Naive B cell (primary cell): ENCODE data around the gene DMXL2. TPM values are rescaled to one million over a fixed set of nuclear protein-coding genes. Genes with fewer than 3 reads are reported as not detected.
"Not testable (repeated sequence)": the region's sequence is repeated elsewhere in the genome, so short reads cannot be mapped to it uniquely, and the experiment has no call there.

ENCODE experiments used
- ATAC-seq, 2 donors: fragments of 150-1000 bp; cut with Tn5 transposase; 2 replicates each; pipeline ENCODE4 v1.10.0; 2021; ENCODE audit warnings: low read depth in 2 of 2, mild to moderate bottlenecking in 2 of 2, moderate library complexity in 2 of 2
- DNase-seq: peaks from one replicate; pipeline ENCODE4 v3.0.0; 2022
- H3K27ac Mint-ChIP-seq, 6 donors: one replicate each; pipeline ENCODE4 v1.8.0; 2020 to 2022; ENCODE audit warnings: mild to moderate bottlenecking in 6 of 6, mixed read lengths in 6 of 6, moderate library complexity in 5 of 6, inconsistent platforms in 2 of 6
- H3K27me3 Mint-ChIP-seq, 3 donors: one replicate each; pipeline ENCODE4 v1.8.0; 2021 to 2022; ENCODE audit warnings: mixed read lengths in 3 of 3, mild to moderate bottlenecking in 1 of 3
- H3K36me3 Mint-ChIP-seq, 2 donors: one replicate each; pipeline ENCODE4 v1.8.0; 2020 to 2022; ENCODE audit warnings: mixed read lengths in 2 of 2, inconsistent platforms in 1 of 2, mild to moderate bottlenecking in 1 of 2
- H3K4me1 Mint-ChIP-seq, 3 donors: one replicate each; pipeline ENCODE4 v1.8.0; 2020 to 2022; ENCODE audit warnings: mixed read lengths in 3 of 3, inconsistent platforms in 1 of 3, mild to moderate bottlenecking in 1 of 3, moderate library complexity in 1 of 3
- H3K4me3 Mint-ChIP-seq, 8 donors: one replicate each; pipeline ENCODE4 v1.8.0; 2020 to 2022; ENCODE audit warnings: mild to moderate bottlenecking in 8 of 8, mixed read lengths in 8 of 8, moderate library complexity in 8 of 8, inconsistent platforms in 2 of 8
- H3K9me3 Mint-ChIP-seq, 7 donors: one replicate each; pipeline ENCODE4 v1.8.0; 2020 to 2022; ENCODE audit warnings: mixed read lengths in 7 of 7, mild to moderate bottlenecking in 5 of 7, inconsistent platforms in 2 of 7, moderate library complexity in 1 of 7
- polyA plus RNA-seq, 6 donors: library from polyadenylated mRNA; unstranded; fragments of 300-500 nt; fragmentation: Illumina TruSeq; gene quantifications; one replicate each; pipeline ENCODE4 v1.2.3, GENCODE V29; 2021; ENCODE audit warnings: low read depth in 6 of 6

DMXL2 gene
- polyA plus RNA-seq, 6 donors from 2014 or later, result 0.10 to 0.14 TPM; not detected in 4

DNA sequence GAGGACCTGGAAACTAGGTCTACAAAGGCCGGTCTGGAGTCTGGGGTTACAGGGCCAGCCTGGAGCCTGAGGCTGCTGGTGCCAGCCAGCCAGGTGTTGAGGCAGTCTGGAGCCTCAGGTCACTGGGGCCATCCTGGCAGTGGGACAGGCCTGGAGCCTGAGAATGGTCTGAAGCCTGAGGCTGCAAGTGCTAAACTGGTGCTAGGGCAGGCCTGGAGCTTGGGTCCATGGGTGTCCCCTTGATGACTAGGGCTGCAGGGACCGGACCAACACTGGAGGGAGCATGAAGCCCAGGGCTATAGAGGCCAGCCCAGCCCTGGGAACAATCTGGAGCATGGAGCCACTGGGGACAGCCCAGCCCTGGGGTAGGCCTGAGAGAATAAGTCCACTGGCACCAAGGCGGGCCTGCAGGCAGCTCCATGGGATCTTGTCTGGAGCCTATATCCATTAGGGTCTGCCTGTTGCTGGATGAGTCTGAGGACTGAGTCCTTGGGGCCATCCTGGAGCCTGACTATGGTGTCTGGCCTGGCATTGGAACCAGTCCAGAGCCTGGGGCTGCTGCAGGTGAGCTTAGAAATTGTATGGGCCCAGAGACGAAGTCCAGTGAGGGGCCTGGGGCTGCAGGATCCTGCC, 179.2 kb downstream of the DMXL2 start:
- Mint-ChIP-seq H3K36me3 (no peaks in the 10 kb centered on the region), H3K27ac (no peak overlapping the region), H3K27me3 (peaks cover 0 to 7% (median 0%) of the 10 kb centered on the region in 3 donors), H3K4me1 (no peaks in the 10 kb centered on the region), H3K4me3 (no peak overlapping the region), H3K9me3 (peaks cover 0 to 11% (median 0%) of the 10 kb centered on the region in 7 donors)
- DNase-seq, result no peak
- ATAC-seq, result no peak

- Mint-ChIP-seq H3K9me3 (peaks cover 0 to 21% (median 4%) of the 10 kb centered on the region in 7 donors), H3K4me3 (no peak overlapping the region), H3K36me3 (no peaks in the 10 kb centered on the region), H3K27me3 (peaks cover 9 to 13% (median 10%) of the 10 kb centered on the region in 3 donors), H3K27ac (no peak overlapping the region), H3K4me1 (no peaks in the 10 kb centered on the region)
- ATAC-seq (no peak), DNase-seq (no peak)
Measured at GRCh38 chr15:51438526-51438925, 184.0 kb downstream of the DMXL2 start.

GRCh38 chr15:51425517-51426040, 197.0 kb downstream of the DMXL2 start:
- no peaks in the 10 kb centered on the region for H3K4me1 Mint-ChIP-seq
- ATAC-seq (no peak), DNase-seq (no peak)
- peaks cover 0 to 11% (median 0%) of the 10 kb centered on the region in 7 donors for H3K9me3 Mint-ChIP-seq
- no peak overlapping the region for H3K4me3 Mint-ChIP-seq
- H3K27me3 Mint-ChIP-seq, result peaks cover 0 to 11% (median 8%) of the 10 kb centered on the region in 3 donors
- H3K36me3 Mint-ChIP-seq, result no peaks in the 10 kb centered on the region
- no peak overlapping the region for H3K27ac Mint-ChIP-seq

DNA sequence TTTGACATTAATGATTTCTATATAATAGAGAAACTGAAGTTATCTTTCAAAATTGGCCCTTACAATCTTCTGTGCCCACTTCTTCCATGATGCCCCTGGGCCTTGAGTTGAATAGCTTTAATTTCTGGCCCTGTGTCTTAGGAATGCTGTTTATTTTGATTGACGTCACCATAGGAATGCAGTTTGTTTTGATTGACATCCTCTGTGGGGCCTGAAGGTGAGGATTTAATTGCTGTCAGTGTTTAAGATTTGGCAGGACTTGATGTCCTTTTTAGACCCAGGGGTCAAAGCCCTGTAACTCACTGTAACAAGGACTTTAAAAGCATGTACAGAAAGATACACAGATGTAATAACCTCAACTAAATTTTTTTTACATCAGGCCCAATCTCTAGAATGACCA, 197.8 kb downstream of the DMXL2 start:
- Mint-ChIP-seq H3K36me3 (no peaks in the 10 kb centered on the region), H3K4me3 (no peak overlapping the region), H3K9me3 (peaks cover 0 to 5% (median 0%) of the 10 kb centered on the region in 7 donors), H3K27ac (no peak overlapping the region), H3K27me3 (peaks cover 0 to 8% (median 7%) of the 10 kb centered on the region in 3 donors), H3K4me1 (no peaks in the 10 kb centered on the region)
- no peak for DNase-seq
- ATAC-seq, result no peak

DNA sequence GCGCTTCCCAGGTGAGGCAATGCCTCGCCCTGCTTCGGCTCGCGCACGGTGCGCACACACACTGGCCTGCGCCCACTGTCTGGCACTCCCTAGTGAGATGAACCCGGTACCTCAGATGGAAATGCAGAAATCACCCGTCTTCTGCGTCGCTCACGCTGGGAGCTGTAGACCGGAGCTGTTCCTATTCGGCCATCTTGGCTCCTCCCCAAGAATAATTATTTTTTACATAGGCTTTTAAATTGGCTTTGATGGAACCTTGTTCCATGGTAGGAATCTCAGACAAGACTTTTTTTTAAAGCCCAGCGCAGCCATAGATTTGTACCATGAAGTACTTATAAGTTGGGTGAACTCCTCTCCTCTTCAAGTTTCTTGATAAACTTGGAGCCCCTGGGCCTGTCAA, 199.5 kb downstream of the DMXL2 start:
- not testable (repeated sequence) for H3K36me3 Mint-ChIP-seq, DNase-seq, H3K4me3 Mint-ChIP-seq, H3K27me3 Mint-ChIP-seq, H3K9me3 Mint-ChIP-seq, H3K27ac Mint-ChIP-seq, ATAC-seq, H3K4me1 Mint-ChIP-seq

- no peak for ATAC-seq
- peaks cover under 1 to 8% (median 6%) of the 10 kb centered on the region in 3 donors for H3K27me3 Mint-ChIP-seq
- H3K36me3 Mint-ChIP-seq, result no peaks in the 10 kb centered on the region
- no peak overlapping the region for H3K27ac Mint-ChIP-seq
- H3K9me3 Mint-ChIP-seq, result peaks cover 0 to 2% (median 0%) of the 10 kb centered on the region in 7 donors
- DNase-seq, result no peak
- no peak overlapping the region for H3K4me3 Mint-ChIP-seq
- H3K4me1 Mint-ChIP-seq, result no peaks in the 10 kb centered on the region
Measured at GRCh38 chr15:51416129-51416528, 206.4 kb downstream of the DMXL2 start.

DNA sequence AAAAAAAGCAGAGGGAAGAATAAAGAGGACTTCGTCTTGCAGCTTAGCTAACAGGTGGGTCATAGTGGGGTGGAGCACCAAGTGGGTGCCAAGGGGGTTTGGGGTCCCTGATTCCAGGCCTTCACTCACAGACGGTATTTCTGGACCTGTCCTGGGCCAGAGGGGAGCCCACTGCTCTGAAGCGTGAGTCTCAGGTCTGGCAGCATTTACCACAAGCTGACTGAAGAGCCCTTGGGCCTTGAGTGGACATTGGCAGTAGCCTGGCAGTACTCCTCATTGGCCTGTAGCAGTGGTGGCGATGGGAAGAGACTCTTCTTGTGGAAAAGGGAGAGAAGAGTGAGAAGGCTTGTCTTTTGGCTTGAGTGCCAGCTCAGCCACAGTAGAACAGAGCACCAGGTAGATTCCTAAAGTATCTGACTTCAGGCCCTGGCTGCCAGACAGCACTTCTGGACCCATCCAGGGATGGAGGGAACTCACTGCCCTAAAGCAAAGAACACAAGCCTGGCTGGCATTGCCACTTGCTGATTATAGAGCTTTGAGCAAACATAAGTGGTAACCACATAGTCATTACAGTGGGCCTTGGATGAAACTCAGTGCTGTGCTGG, 208.2 kb downstream of the DMXL2 start:
- peaks cover 11 to 19% (median 12%) of the 10 kb centered on the region in 3 donors for H3K27me3 Mint-ChIP-seq
- H3K9me3 Mint-ChIP-seq, result peaks cover 0 to 2% (median 0%) of the 10 kb centered on the region in 7 donors
- no peak for DNase-seq
- H3K27ac Mint-ChIP-seq, result peak overlapping the region in 1 of 6 donors; percentile 17
- H3K36me3 Mint-ChIP-seq, result no peaks in the 10 kb centered on the region
- no peak for ATAC-seq
- H3K4me3 Mint-ChIP-seq, result no peak overlapping the region
- no peaks in the 10 kb centered on the region for H3K4me1 Mint-ChIP-seq

DNA sequence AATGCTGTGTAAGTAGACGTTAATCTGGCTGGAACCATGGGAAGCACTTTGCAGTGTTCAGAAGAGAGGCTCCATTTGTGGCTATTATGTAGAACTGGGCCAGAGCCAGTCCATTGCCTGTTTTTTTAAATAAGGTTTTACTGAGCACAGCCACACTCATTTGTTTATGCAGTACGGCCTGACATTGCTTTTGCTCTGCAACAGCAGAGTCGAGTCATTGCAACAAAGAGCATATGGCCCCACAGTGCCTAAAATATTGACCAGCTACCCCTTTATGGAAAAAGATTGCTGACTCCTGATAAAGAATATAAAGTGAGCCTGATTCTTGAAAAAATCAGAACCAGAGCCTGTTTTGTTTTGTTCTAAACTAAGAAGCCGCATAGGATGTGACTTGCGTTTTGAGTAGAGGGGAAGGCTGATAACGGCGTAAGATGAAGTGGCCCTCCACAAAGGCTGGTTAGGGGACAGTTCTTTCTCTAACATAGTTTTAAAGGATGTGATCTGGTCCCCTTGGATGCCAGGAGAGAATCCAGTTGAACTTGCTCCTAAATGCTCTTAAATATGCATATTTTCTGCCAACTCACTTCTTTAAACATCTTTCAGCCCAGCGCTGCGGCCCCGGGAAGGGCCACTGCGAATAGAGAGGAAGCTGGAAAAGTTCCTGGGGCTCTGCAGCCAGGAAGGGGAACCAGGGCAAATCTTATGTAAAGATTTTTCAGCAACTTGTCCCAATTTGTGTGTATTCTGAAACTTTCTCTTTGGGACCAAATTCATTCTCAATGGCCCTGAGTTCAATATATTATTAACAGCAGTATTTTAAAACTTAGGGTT, 216.7 kb downstream of the DMXL2 start:
- no peak for DNase-seq
- ATAC-seq, result no peak
- Mint-ChIP-seq H3K9me3 (peaks cover 0 to 8% (median 0%) of the 10 kb centered on the region in 7 donors), H3K4me1 (peaks cover 0 to 4% (median 0%) of the 10 kb centered on the region in 3 donors), H3K27ac (no peak overlapping the region), H3K4me3 (no peak overlapping the region), H3K27me3 (peaks cover 28 to 32% (median 30%) of the 10 kb centered on the region in 3 donors), H3K36me3 (no peaks in the 10 kb centered on the region)

DNA sequence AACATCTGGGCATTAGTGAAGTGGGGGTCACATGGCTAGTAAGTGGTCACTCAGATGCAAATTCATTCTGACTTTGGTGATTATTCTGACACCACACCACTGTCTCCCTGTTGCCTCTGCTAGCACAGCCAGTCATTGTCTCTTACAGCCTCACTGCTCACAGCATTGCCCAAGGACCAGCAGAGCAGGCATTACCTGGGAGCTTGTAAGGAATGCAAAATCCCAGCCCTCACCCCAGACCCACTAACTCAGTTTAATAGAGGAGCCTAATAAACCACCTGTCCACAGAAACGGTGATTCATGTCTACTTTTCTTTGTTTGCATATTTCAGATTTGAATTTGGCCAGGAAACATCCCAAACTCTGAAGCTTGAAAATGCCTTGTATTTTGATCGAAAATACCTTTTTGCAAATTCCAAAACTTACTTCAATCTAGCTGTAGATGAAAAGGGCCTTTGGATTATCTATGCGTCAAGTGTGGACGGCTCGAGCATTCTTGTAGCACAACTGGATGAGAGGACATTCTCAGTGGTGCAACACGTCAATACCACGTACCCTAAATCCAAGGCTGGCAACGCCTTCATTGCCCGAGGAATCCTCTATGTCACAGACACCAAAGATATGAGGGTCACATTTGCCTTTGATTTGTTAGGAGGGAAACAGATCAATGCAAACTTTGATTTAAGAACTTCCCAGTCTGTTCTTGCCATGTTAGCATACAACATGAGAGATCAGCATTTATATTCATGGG, 218.4 kb downstream of the DMXL2 start:
- DNase-seq (no peak), ATAC-seq (no peak)
- Mint-ChIP-seq H3K27ac (no peak overlapping the region), H3K27me3 (peaks cover 17 to 29% (median 24%) of the 10 kb centered on the region in 3 donors), H3K4me1 (peaks cover 0 to 4% (median 0%) of the 10 kb centered on the region in 3 donors), H3K36me3 (no peaks in the 10 kb centered on the region), H3K4me3 (no peak overlapping the region), H3K9me3 (peaks cover 0 to 5% (median 0%) of the 10 kb centered on the region in 7 donors)

- DNase-seq (no peak), ATAC-seq (no peak)
- Mint-ChIP-seq H3K4me1 (peaks cover 0 to 4% (median 0%) of the 10 kb centered on the region in 3 donors), H3K9me3 (peaks cover 0 to 4% (median 0%) of the 10 kb centered on the region in 7 donors), H3K27ac (no peak overlapping the region), H3K36me3 (no peaks in the 10 kb centered on the region), H3K27me3 (peaks cover 17 to 29% (median 22%) of the 10 kb centered on the region in 3 donors), H3K4me3 (no peak overlapping the region)
Measured at GRCh38 chr15:51403072-51403878, 219.3 kb downstream of the DMXL2 start.

GRCh38 chr15:51401872-51402517, 220.6 kb downstream of the DMXL2 start:
- Mint-ChIP-seq H3K36me3 (no peaks in the 10 kb centered on the region), H3K4me3 (no peak overlapping the region), H3K9me3 (no peaks in the 10 kb centered on the region), H3K27ac (peak overlapping the region in 1 of 6 donors; percentile 66), H3K27me3 (peaks cover 22 to 27% (median 26%) of the 10 kb centered on the region in 3 donors), H3K4me1 (peaks cover 0 to 4% (median 0%) of the 10 kb centered on the region in 3 donors)
- ATAC-seq (no peak), DNase-seq (no peak)
